GM19193 (cell line): Measurements from ENCODE around the gene COP1.

ENCODE experiments used
- POLR2A ChIP-seq: IDR thresholded peaks from 4 replicates; pipeline ENCODE4 v1.6.1; 2011; ENCODE audit not compliant: insufficient read depth, insufficient read length; ENCODE audit errors: extremely low read depth

Gene COP1

DNA sequence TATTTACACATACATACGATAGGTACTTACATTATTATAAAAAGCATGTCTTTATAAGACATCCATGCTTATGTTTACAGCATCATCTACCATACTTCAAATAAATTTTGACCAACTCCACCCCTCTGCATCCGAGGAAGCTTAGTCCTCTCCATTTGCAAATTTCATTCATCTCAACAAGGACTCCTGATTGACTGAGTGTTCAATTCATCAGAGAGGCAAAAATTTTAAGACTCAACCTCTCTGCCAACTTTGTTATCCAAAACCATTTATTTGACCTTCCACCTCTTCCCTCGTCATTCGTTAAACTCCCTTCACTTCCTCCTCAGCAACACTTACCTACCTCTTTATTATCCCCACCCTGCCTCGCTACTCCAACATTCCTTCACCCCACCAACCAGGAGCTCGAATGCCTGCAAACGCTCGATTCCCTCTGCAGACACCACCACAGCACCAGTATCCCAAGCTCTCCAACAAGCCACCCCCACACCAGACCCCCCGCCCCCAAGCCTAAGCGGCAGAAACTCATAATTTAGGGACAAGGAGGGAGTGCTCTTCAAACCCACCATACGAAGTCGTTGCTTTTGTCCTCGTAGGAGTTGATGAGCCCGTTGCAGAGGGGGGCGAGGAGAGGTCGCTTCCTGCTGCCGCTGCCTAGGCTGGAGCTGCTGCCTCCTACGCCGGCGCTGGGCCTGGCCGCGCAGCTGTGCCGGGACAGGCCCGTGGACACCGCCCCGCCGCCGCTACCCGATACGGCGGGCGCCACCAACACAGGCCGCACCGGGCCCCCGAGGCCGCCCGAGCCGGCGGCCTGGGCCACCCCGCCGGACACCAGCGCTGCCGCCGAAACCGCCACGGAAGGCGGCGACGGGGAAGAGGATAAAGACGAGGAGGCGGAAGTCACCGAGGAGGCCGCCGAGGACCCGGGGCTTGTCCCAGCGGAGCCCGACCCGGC is 803 bp downstream of the COP1 start:
- TF ChIP-seq POLR2A: no peak

DNA sequence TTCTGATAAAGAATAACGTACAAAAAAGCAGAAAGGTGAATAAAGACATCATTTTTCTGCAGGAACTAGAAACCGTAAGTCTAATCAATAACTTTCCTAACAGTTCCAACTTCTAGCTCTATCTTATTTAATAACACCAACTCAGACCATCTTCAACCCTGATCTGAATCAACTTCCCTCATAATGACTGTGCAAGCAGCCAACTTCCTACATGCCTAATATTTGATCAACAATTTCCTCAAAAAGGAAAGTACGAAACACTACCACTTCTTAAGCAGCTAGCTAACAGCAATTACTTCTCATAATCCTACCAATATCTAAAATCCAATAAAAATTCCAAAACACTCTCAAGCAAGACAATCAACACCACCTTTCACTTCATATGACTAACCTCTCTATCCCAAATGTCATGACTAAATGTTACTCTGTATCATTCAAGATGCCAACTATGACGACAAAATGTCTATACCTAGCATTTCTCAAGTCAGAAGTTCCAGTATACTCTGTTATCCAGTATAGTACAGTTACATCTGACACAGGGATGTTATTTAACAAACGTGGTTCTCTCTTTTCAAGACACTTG is 1.7 kb downstream of the COP1 start:
- TF ChIP-seq POLR2A: no peak

GRCh38 chr1:176203735-176204134 is 3.4 kb downstream of the COP1 start:
- TF ChIP-seq POLR2A: no peak

DNA sequence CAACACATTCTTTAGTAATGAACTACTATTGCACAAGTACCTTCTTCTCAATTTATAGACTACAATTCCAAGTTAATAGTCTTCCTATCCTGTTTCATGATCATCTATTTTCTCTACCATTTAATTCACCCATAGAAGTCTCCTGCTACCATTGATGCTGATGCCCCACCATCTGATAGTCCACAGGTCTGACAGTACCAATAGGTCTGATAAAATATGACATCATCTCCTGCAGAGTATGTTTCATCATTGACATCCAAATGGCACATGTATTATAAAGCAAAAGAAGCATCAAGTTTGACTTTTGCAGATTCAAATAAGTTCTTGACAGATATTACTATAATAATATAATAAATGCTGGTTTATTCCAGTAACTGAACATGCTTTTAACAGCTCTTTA is 5.5 kb downstream of the COP1 start:
- no peak for TF ChIP-seq POLR2A

- no peak for TF ChIP-seq POLR2A
Measured at GRCh38 chr1:176199707-176200106, 7.4 kb downstream of the COP1 start.

- TF ChIP-seq POLR2A: no peak
Measured at GRCh38 chr1:176198413-176198812, 8.7 kb downstream of the COP1 start.

DNA sequence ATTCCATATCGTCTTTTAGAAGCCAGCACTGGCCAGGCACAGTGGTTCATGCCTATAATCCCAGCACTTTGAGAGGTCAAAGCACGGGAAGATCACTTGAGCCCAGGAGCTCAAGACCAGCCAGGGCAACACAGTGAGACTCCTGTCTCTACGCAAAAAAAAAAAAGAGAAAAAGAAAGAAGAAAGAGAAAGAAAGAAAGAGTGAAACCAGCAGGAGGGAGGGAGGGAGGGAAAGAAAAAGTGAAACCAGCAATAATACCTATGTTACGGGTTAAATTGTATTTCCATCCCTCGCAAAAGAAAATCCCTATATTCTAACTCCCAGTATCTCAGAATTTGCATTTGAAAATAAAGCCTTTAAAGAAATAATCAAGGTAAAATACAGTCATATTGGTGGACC is 10.4 kb downstream of the COP1 start:
- no peak for TF ChIP-seq POLR2A

DNA sequence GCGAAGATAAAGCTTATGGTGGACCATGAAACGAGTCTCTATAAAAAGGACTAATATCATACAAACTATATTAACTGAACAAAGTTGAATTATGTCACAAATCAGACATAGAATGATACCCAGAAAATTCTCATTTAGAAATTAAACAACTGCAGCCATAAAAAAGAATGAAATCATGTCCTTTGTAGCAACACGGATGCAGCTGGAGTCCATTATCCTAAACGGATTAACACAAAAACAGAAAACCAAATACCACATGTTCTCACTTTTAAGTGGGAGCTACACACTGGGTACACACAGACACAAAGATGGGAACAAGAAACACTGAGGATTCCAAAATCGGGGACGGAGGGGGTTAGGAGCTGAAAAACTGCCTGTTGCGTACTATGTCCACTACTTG is 11.5 kb downstream of the COP1 start:
- no peak for TF ChIP-seq POLR2A

DNA sequence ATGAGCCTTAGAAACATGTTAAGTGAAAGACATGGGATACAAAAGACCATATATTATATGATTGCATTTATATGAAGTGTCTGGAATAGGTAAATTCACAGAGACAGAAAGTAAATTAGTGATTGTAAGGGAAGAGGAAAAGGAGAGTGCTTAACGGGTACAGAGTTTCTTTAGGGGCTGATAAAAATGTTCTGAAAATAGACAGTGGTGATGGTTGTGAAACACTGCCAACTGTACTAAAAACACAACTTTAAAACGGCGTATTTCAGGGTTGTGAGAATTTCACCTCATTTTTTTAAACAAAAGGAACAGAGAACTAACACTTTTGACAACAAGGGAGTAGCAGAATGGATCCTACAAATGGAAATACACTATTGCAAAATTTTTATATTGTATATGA is 13.4 kb downstream of the COP1 start:
- TF ChIP-seq POLR2A: no peak

GRCh38 chr1:176193023-176193422 is 14.1 kb downstream of the COP1 start:
- TF ChIP-seq POLR2A: no peak

GRCh38 chr1:176188604-176189003 is 18.5 kb downstream of the COP1 start:
- TF ChIP-seq POLR2A: no peak

DNA sequence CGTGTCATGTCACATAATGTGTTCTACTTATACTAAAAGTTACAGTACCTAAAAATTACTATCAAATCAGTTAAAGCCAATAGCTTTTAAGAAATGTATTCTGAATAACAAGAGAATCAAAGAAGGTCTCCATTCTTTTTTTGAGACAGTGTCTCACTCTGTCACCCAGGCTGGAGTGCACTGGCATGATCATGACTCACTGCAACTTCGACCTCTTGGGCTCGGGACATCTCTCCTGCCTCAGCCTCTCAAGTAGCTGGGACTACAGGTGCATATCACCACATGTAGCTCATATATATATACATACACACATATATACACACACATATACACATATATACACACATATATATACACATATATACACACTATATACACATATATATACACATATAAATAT is 20.1 kb downstream of the COP1 start:
- TF ChIP-seq POLR2A: no peak

- no peak for TF ChIP-seq POLR2A
Measured at GRCh38 chr1:176183618-176184017, 23.5 kb downstream of the COP1 start.

GRCh38 chr1:176178316-176178715 is 28.8 kb downstream of the COP1 start:
- TF ChIP-seq POLR2A: no peak

DNA sequence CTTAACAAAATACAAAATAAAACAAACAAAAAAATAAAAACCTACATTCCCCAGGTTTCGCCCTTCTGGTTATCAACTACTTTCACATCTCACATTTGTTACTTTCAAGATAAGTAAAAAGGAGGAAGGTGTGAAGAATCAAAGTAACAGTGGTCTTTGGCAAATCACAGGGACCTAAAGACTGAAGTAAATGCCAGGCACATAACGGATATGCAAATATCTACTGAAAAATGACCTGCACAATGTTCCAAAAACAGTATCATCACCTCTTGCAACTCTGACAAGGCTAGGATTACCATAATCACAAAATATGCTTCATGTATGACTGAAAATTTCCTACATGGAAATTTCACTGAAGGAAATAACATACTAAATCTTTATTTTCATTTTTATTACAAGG is 29.3 kb downstream of the COP1 start:
- TF ChIP-seq POLR2A: no peak

DNA sequence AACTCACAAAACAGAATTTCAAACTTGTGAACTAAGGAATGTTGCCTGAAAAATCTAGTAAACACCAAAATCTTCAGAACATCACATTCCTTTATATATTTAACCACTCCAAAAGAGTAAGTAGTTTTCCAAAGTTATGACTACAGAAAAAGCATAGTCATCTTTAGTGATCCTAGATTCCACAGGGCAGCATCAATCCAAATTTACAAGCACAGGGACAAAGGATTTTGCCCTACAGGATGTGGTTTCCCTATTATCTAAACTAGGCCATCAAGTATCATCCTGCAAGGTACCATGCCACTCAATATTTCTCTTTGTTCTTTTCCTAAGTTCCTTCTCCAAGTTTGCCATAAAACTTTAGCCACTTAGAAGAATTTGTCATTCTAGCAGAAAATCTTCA is 33.0 kb downstream of the COP1 start:
- no peak for TF ChIP-seq POLR2A
